ENCODE data around the gene DNAH6.

Gene DNAH6

GRCh38 chr2:84641021-84641420 lies 124.7 kb downstream of the DNAH6 start:
- no peaks in the 10 kb centered on the region for H4K20me1 ChIP-seq (ENCODE audit: insufficient read depth, low read length)
- no peaks in the 10 kb centered on the region for H3K4me1 ChIP-seq (ENCODE audit: insufficient read depth, low read length)
- no peak overlapping the region for H3K4me3 ChIP-seq (ENCODE audit: low read depth in 1 of 2, low read length in 2 of 2)
- H3K9ac ChIP-seq (ENCODE audit: low read depth, low read length), result no peak overlapping the region
- H3K4me2 ChIP-seq (ENCODE audit: insufficient read depth, low read length), result no peak overlapping the region
- H3K27me3 ChIP-seq (ENCODE audit: insufficient read depth, low read length, poor library complexity), result no peaks in the 10 kb centered on the region
- H3K9me3 ChIP-seq (ENCODE audit: insufficient read depth, low read length, severe bottlenecking), result no peaks in the 10 kb centered on the region
- no peaks in the 10 kb centered on the region for H3K36me3 ChIP-seq (ENCODE audit: insufficient read depth, low read length)
- DNase-seq, result no peak
- no peaks in the 10 kb centered on the region for H3K79me2 ChIP-seq (ENCODE audit: insufficient read depth, low read length)
- no peak for ATAC-seq (ENCODE audit: insufficient read depth, low read depth)
- H2AFZ ChIP-seq (ENCODE audit: low read depth, low read length), result no peak overlapping the region
- no peak overlapping the region for H3K27ac ChIP-seq (ENCODE audit: low read length)
- TF ChIP-seq EZH2 (IDR thresholded peaks at IDR 0.05; ENCODE audit: borderline replicate concordance, low read depth, low read length, severe bottlenecking) (no peak), CTCF (IDR thresholded peaks at IDR 0.05; ENCODE audit: borderline replicate concordance, extremely low read depth, low read length, poor library complexity, severe bottlenecking) (no peak)

- ATAC-seq (ENCODE audit: insufficient read depth, low read depth) (no peak), DNase-seq (no peak)
- no peak overlapping the region for H2AFZ ChIP-seq (ENCODE audit: low read depth, low read length)
- no peak overlapping the region for H3K4me3 ChIP-seq (ENCODE audit: low read depth in 1 of 2, low read length in 2 of 2)
- H3K36me3 ChIP-seq (ENCODE audit: insufficient read depth, low read length), result no peaks in the 10 kb centered on the region
- H3K9me3 ChIP-seq (ENCODE audit: insufficient read depth, low read length, severe bottlenecking), result no peaks in the 10 kb centered on the region
- H4K20me1 ChIP-seq (ENCODE audit: insufficient read depth, low read length), result no peaks in the 10 kb centered on the region
- H3K27ac ChIP-seq (ENCODE audit: low read length), result no peak overlapping the region
- H3K4me2 ChIP-seq (ENCODE audit: insufficient read depth, low read length), result no peak overlapping the region
- no peak overlapping the region for H3K9ac ChIP-seq (ENCODE audit: low read depth, low read length)
- H3K79me2 ChIP-seq (ENCODE audit: insufficient read depth, low read length), result no peaks in the 10 kb centered on the region
- TF ChIP-seq EZH2 (IDR thresholded peaks at IDR 0.05; ENCODE audit: borderline replicate concordance, low read depth, low read length, severe bottlenecking) (no peak), CTCF (IDR thresholded peaks at IDR 0.05; ENCODE audit: borderline replicate concordance, extremely low read depth, low read length, poor library complexity, severe bottlenecking) (no peak)
- H3K4me1 ChIP-seq (ENCODE audit: insufficient read depth, low read length), result no peaks in the 10 kb centered on the region
- H3K27me3 ChIP-seq (ENCODE audit: insufficient read depth, low read length, poor library complexity), result no peaks in the 10 kb centered on the region
These were observed 127.7 kb downstream of the DNAH6 start for GRCh38 chr2:84643991-84644390.

- ATAC-seq (ENCODE audit: insufficient read depth, low read depth) (no peak), DNase-seq (no peak)
- no peaks in the 10 kb centered on the region for H4K20me1 ChIP-seq (ENCODE audit: insufficient read depth, low read length)
- TF ChIP-seq EZH2 (IDR thresholded peaks at IDR 0.05; ENCODE audit: borderline replicate concordance, low read depth, low read length, severe bottlenecking), result no peak
- no peak for TF ChIP-seq CTCF (IDR thresholded peaks at IDR 0.05; ENCODE audit: borderline replicate concordance, extremely low read depth, low read length, poor library complexity, severe bottlenecking)
- H3K9ac ChIP-seq (ENCODE audit: low read depth, low read length), result no peak overlapping the region
- no peak overlapping the region for H3K4me2 ChIP-seq (ENCODE audit: insufficient read depth, low read length)
- H3K27me3 ChIP-seq (ENCODE audit: insufficient read depth, low read length, poor library complexity), result no peaks in the 10 kb centered on the region
- H3K4me3 ChIP-seq (ENCODE audit: low read depth in 1 of 2, low read length in 2 of 2), result no peak overlapping the region
- no peak overlapping the region for H2AFZ ChIP-seq (ENCODE audit: low read depth, low read length)
- no peaks in the 10 kb centered on the region for H3K36me3 ChIP-seq (ENCODE audit: insufficient read depth, low read length)
- H3K27ac ChIP-seq (ENCODE audit: low read length), result no peak overlapping the region
- no peaks in the 10 kb centered on the region for H3K9me3 ChIP-seq (ENCODE audit: insufficient read depth, low read length, severe bottlenecking)
- no peaks in the 10 kb centered on the region for H3K79me2 ChIP-seq (ENCODE audit: insufficient read depth, low read length)
- H3K4me1 ChIP-seq (ENCODE audit: insufficient read depth, low read length), result no peaks in the 10 kb centered on the region
These were observed 130.2 kb downstream of the DNAH6 start for GRCh38 chr2:84646514-84646913.

- no peak overlapping the region for H2AFZ ChIP-seq (ENCODE audit: low read depth, low read length)
- H3K4me3 ChIP-seq (ENCODE audit: low read depth in 1 of 2, low read length in 2 of 2), result no peak overlapping the region
- no peak overlapping the region for H3K4me2 ChIP-seq (ENCODE audit: insufficient read depth, low read length)
- no peaks in the 10 kb centered on the region for H3K4me1 ChIP-seq (ENCODE audit: insufficient read depth, low read length)
- no peaks in the 10 kb centered on the region for H3K27me3 ChIP-seq (ENCODE audit: insufficient read depth, low read length, poor library complexity)
- no peak for ATAC-seq (ENCODE audit: insufficient read depth, low read depth)
- H3K36me3 ChIP-seq (ENCODE audit: insufficient read depth, low read length), result no peaks in the 10 kb centered on the region
- no peak overlapping the region for H3K27ac ChIP-seq (ENCODE audit: low read length)
- H3K9me3 ChIP-seq (ENCODE audit: insufficient read depth, low read length, severe bottlenecking), result no peaks in the 10 kb centered on the region
- no peaks in the 10 kb centered on the region for H4K20me1 ChIP-seq (ENCODE audit: insufficient read depth, low read length)
- no peak overlapping the region for H3K9ac ChIP-seq (ENCODE audit: low read depth, low read length)
- H3K79me2 ChIP-seq (ENCODE audit: insufficient read depth, low read length), result no peaks in the 10 kb centered on the region
- TF ChIP-seq CTCF (IDR thresholded peaks at IDR 0.05; ENCODE audit: borderline replicate concordance, extremely low read depth, low read length, poor library complexity, severe bottlenecking), result no peak
- TF ChIP-seq EZH2 (IDR thresholded peaks at IDR 0.05; ENCODE audit: borderline replicate concordance, low read depth, low read length, severe bottlenecking), result no peak
- no peak for DNase-seq
These were observed 131.0 kb downstream of the DNAH6 start for GRCh38 chr2:84647267-84647666.

Data from DND-41 (cell line).